IMR-90 (cell line): Measurements from ENCODE around the gene TM7SF2. TPM values are rescaled to one million over a fixed set of nuclear protein-coding genes. Genes with fewer than 3 reads are reported as not detected.
A peak's percentile ranks its signal among the peaks of the same experiment; 100 is the strongest.

Source experiments
- ATAC-seq: fragments of 200-7000 bp; cut with Tn5 transposase; 2 replicates; pipeline ENCODE4 v1.9.1; 2020; ENCODE audit warnings: low read depth, mild to moderate bottlenecking, moderate library complexity
- BruUV-seq: library from RNA; stranded (reverse); fragments of 400-500 nt; replicated peaks from 2 replicates; lab custom pipeline; 2021; lab: Mats Ljungman, UMichigan
- CTCF ChIA-PET: fragments of 300-600 bp; formaldehyde crosslinking; extraction: SDS; loops from one replicate; lab custom pipeline; 2021; ENCODE audit warnings: antibody characterized with exemption; lab: Yijun Ruan, JAX
- POLR2A ChIA-PET: fragments of 300-600 bp; sonication (Branson Sonifier 250); formaldehyde crosslinking; loops from one replicate; lab custom pipeline; 2022; ENCODE audit warnings: antibody characterized with exemption; ENCODE audit not compliant: unreplicated experiment; lab: Charles Lee
- DNase-seq: peaks from one replicate; pipeline ENCODE4 v3.0.0; 2013
- H2AFZ ChIP-seq: replicated peaks from 2 replicates; pipeline ENCODE3; 2013; ENCODE audit warnings: low read length, mild to moderate bottlenecking; ENCODE audit not compliant: poor library complexity
- H2AK5ac ChIP-seq: 2 replicates; pipeline ENCODE4 v1.6.1; 2013; ENCODE audit warnings: low read depth, low read length, inconsistent platforms
- H2AK9ac ChIP-seq: replicated peaks from 2 replicates; pipeline ENCODE3; 2013; ENCODE audit warnings: mild to moderate bottlenecking, low read depth, low read length, moderate library complexity; ENCODE audit not compliant: poor library complexity
- H2BK120ac ChIP-seq: 2 replicates; pipeline ENCODE4 v1.6.1; 2013; ENCODE audit warnings: low read depth, low read length, inconsistent platforms
- H2BK15ac ChIP-seq: 3 replicates; pipeline ENCODE4 v1.6.1; 2013; ENCODE audit warnings: low read depth, low read length, inconsistent platforms
- H2BK20ac ChIP-seq: 2 replicates; pipeline ENCODE4 v1.6.1; 2013; ENCODE audit warnings: low read depth, mild to moderate bottlenecking, inconsistent platforms, low read length, moderate library complexity
- H2BK5ac ChIP-seq: 2 replicates; pipeline ENCODE4 v1.6.1; 2013; ENCODE audit warnings: mild to moderate bottlenecking, low read depth, low read length, inconsistent platforms; ENCODE audit not compliant: poor library complexity, severe bottlenecking
- H3K14ac ChIP-seq: replicated peaks from 2 replicates; pipeline ENCODE4 v1.6.1; 2013; ENCODE audit warnings: low read depth, low read length, inconsistent platforms
- H3K18ac ChIP-seq: 2 replicates; pipeline ENCODE4 v1.6.1; 2013; ENCODE audit warnings: low read depth, low read length, control low read depth
- H3K23ac ChIP-seq: 2 replicates; pipeline ENCODE4 v1.6.1; 2013; ENCODE audit warnings: low read depth, low read length, inconsistent platforms
- H3K27ac ChIP-seq: 2 replicates; pipeline ENCODE4 v1.5.1; 2013; ENCODE audit warnings: mild to moderate bottlenecking, control low read depth, low read length; ENCODE audit not compliant: insufficient read depth
- H3K27me3 ChIP-seq: 2 replicates; pipeline ENCODE4 v1.6.1; 2013; ENCODE audit warnings: low read length; ENCODE audit not compliant: control insufficient read depth, insufficient read depth
- H3K36me3 ChIP-seq: 2 replicates; pipeline ENCODE4 v1.6.1; 2013; ENCODE audit warnings: low read length, mixed read lengths; ENCODE audit not compliant: control insufficient read depth, insufficient read depth
- H3K4ac ChIP-seq: 2 replicates; pipeline ENCODE4 v1.6.1; 2013; ENCODE audit warnings: low read depth, low read length, inconsistent platforms
- H3K4me1 ChIP-seq: 2 replicates; pipeline ENCODE4 v1.6.1; 2013; ENCODE audit warnings: low read length, mixed read lengths; ENCODE audit not compliant: control insufficient read depth, insufficient read depth
- H3K4me2 ChIP-seq: 2 replicates; pipeline ENCODE4 v1.6.1; 2013; ENCODE audit warnings: low read depth, mild to moderate bottlenecking, control low read depth, low read length, moderate library complexity
- H3K4me3 ChIP-seq: 2 replicates; pipeline ENCODE4 v1.5.1; 2013; ENCODE audit warnings: low read depth, mild to moderate bottlenecking, control low read depth, low read length, moderate library complexity; ENCODE audit not compliant: insufficient read depth
- H3K56ac ChIP-seq: 2 replicates; pipeline ENCODE4 v1.6.1; 2013; ENCODE audit warnings: low read length, inconsistent platforms; ENCODE audit not compliant: insufficient read depth; ENCODE audit errors: extremely low read depth
- H3K79me1 ChIP-seq, 2 experiments: 2 replicates each; pipeline ENCODE4 v1.6.1; 2013; ENCODE audit warnings: low read length in 2 of 2, inconsistent platforms in 1 of 2, low read depth in 1 of 2
- H3K9ac ChIP-seq: 2 replicates; pipeline ENCODE4 v1.6.1; 2013; ENCODE audit warnings: low read depth, low read length, control low read depth
- H3K9me1 ChIP-seq: 2 replicates; pipeline ENCODE4 v1.6.1; 2013; ENCODE audit warnings: low read length, inconsistent platforms; ENCODE audit not compliant: insufficient read depth
- H3K9me3 ChIP-seq: 2 replicates; pipeline ENCODE4 v1.6.1; 2013; ENCODE audit warnings: low read length; ENCODE audit not compliant: control insufficient read depth, insufficient read depth
- H4K20me1 ChIP-seq: 2 replicates; pipeline ENCODE4 v1.6.1; 2013; ENCODE audit warnings: low read length, inconsistent platforms; ENCODE audit not compliant: insufficient read depth
- H4K5ac ChIP-seq: 2 replicates; pipeline ENCODE4 v1.6.1; 2013; ENCODE audit warnings: mild to moderate bottlenecking, low read depth, low read length, control low read depth
- H4K8ac ChIP-seq, 2 experiments: 2 replicates each; pipeline ENCODE4 v1.6.1; 2013; ENCODE audit warnings: low read depth in 2 of 2, low read length in 2 of 2, control low read depth in 1 of 2, inconsistent platforms in 1 of 2
- H4K91ac ChIP-seq: 2 replicates; pipeline ENCODE4 v1.6.1; 2013; ENCODE audit warnings: low read depth, low read length, inconsistent platforms; ENCODE audit not compliant: insufficient read depth
- BHLHE40 ChIP-seq: fragments of 150-350 bp; IDR thresholded peaks from 2 replicates; pipeline ENCODE4 v1.6.1; 2016; ENCODE audit warnings: mild to moderate bottlenecking, low read depth, low read length
- CEBPB ChIP-seq: IDR thresholded peaks from 2 replicates; pipeline ENCODE4 v1.6.1; 2012; ENCODE audit warnings: low read depth, low read length, improper control_type of control experiment
- CHD1 ChIP-seq: IDR thresholded peaks from 2 replicates; pipeline ENCODE4 v1.6.1; 2012; ENCODE audit warnings: low read depth, low read length, improper control_type of control experiment
- CTCF ChIP-seq: conservative IDR thresholded peaks from 2 replicates; pipeline ENCODE4 v1.5.1; 2012; ENCODE audit warnings: mild to moderate bottlenecking, low read depth, low read length, improper control_type of control experiment
- FOS ChIP-seq: fragments of 150-350 bp; IDR thresholded peaks from 2 replicates; pipeline ENCODE4 v1.6.1; 2016; ENCODE audit warnings: low read depth, low read length
- MAFK ChIP-seq: IDR thresholded peaks from 2 replicates; pipeline ENCODE4 v1.6.1; 2012; ENCODE audit warnings: low read depth, low read length, improper control_type of control experiment
- MAZ ChIP-seq: IDR thresholded peaks from 2 replicates; pipeline ENCODE4 v1.6.1; 2012; ENCODE audit warnings: low read depth, mild to moderate bottlenecking, low read length, improper control_type of control experiment, moderate library complexity, borderline replicate concordance
- MXI1 ChIP-seq: IDR thresholded peaks from 2 replicates; pipeline ENCODE4 v1.6.1; 2012; ENCODE audit warnings: low read depth, mild to moderate bottlenecking, low read length, moderate library complexity, borderline replicate concordance
- NFE2L2 ChIP-seq: fragments of 150-350 bp; IDR thresholded peaks from 2 replicates; pipeline ENCODE4 v1.6.1; 2016; ENCODE audit warnings: low read depth, mild to moderate bottlenecking, low read length
- POLR2A ChIP-seq: IDR thresholded peaks from 2 replicates; pipeline ENCODE4 v1.6.1; 2012; ENCODE audit warnings: mild to moderate bottlenecking, low read depth, low read length
- RAD21 ChIP-seq: IDR thresholded peaks from 2 replicates; pipeline ENCODE4 v1.6.1; 2012; ENCODE audit warnings: low read length, improper control_type of control experiment
- RCOR1 ChIP-seq: IDR thresholded peaks from 2 replicates; pipeline ENCODE4 v1.6.1; 2012; ENCODE audit warnings: mild to moderate bottlenecking, low read length, improper control_type of control experiment; ENCODE audit not compliant: insufficient replicate concordance
- RFX5 ChIP-seq: IDR thresholded peaks from 2 replicates; pipeline ENCODE4 v1.8.0; 2012; ENCODE audit warnings: low read depth, mild to moderate bottlenecking, low read length, moderate library complexity
- SMC3 ChIP-seq: fragments of 150-350 bp; IDR thresholded peaks from 2 replicates; pipeline ENCODE4 v1.6.1; 2016; ENCODE audit warnings: low read depth, mild to moderate bottlenecking, antibody characterized with exemption, low read length, moderate library complexity
- WGBS, 2 experiments: methylation state at CpG; one replicate each; pipeline versions ENCODE4 v1.1.5 to v1.1.7; 2013; ENCODE audit warnings: missing lambda C conversion rate in 2 of 2; ENCODE audit not compliant: insufficient read length in 1 of 2; ENCODE audit errors: extremely low coverage in 2 of 2; 5-methylcytosine and 5-hydroxymethylcytosine counted together
- dilution Hi-C: fragments of 300-500 bp; cut with HindIII; formaldehyde crosslinking; loops from one replicate; pipeline ENCODE4 v1.14.3; 2018; ENCODE audit warnings: low sequenced_read_pairs; ENCODE audit not compliant: unreplicated experiment
- in situ Hi-C: fragments of 300-500 bp; cut with MboI; formaldehyde crosslinking; loops from 3 replicates; pipeline ENCODE4 v1.14.3; 2019; ENCODE audit warnings: low sequenced_read_pairs, inconsistent platforms, mixed read lengths
- intact Hi-C: fragments of 100-400 bp; cut with micrococcal nuclease; formaldehyde crosslinking; loops from 2 replicates; pipeline ENCODE4 v1.10.0; 2022
- polyA plus RNA-seq, 3 experiments: library from polyadenylated mRNA; depleted of rRNA; stranded (reverse); fragments of >200 nt; gene quantifications; 2 replicates each; pipeline ENCODE4 v1.2.3, GENCODE V29; 2012; ENCODE audit warnings: low replicate concordance in 1 of 3
- total RNA-seq: library from RNA; depleted of rRNA; stranded (reverse); fragments of >200 nt; gene quantifications from 2 replicates; pipeline ENCODE4 v1.2.3, GENCODE V29; 2012
- TF ChIP-seq, protein P1 (sequence below): fragments of 150-350 bp; IDR thresholded peaks from 2 replicates; pipeline ENCODE4 v1.6.1; 2016; ENCODE audit warnings: low read depth, mild to moderate bottlenecking, low read length, moderate library complexity, borderline replicate concordance
- TF ChIP-seq, protein P2 (sequence below): fragments of 150-350 bp; IDR thresholded peaks from 2 replicates; pipeline ENCODE4 v1.6.1; 2017; ENCODE audit warnings: mild to moderate bottlenecking, antibody characterized with exemption, low read length, low read depth

TM7SF2 gene
- total and polyA plus RNA-seq, 2 of the 4 experiments (the other 2 are of a cell fraction) = 5.7 to 7.6 TPM

DNA sequence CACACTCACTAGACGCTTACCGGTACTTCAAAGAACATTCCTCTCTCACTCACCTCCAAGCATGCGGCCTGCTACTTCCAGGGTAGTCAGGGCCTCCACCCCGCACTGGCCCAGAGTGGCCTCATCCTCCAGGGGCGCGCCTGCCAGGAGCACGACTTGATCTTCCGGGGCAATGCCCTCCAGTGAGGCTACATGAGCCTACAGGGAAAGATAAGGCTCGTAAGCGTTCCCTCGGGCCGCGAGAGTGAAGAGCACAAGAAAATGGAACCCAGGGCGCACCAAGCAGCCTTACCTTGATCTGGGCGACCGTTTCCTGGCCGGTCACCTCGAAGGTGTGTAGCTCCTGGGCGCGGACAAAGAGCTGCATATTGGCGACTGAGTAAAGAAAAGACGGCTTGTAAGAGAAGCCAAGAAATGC, 9.8 kb downstream of the TM7SF2 start:
- H2BK5ac ChIP-seq = peak overlapping the region; percentile 81
- dilution Hi-C loops = no loop called here
- ATAC-seq (no peak), DNase-seq (no peak)
- H2AK9ac ChIP-seq = peak overlapping the region; percentile 100
- H3K27ac ChIP-seq = peak overlapping the region; percentile 79
- no peaks in the 10 kb centered on the region for H3K9me3 ChIP-seq
- peaks cover 27 to 66% of the 10 kb centered on the region in 2 experiments for H3K79me1 ChIP-seq
- peak overlapping the region; percentile 99 for H2AFZ ChIP-seq
- peak overlapping the region; percentile 81 for H3K23ac ChIP-seq
- POLR2A ChIA-PET = interaction anchor here (0.5 to 0.8 kb wide), 2 partner anchors 10 to 259 kb away, joined by 3 read pairs; no protein-coding TSS in a partner anchor
- H2BK120ac ChIP-seq = no peak overlapping the region
- peak overlapping the region; percentile 91 for H2AK5ac ChIP-seq
- H3K4ac ChIP-seq = peak overlapping the region; percentile 88
- in situ Hi-C loops = no loop called here
- no peak overlapping the region for H2BK15ac ChIP-seq
- H2BK20ac ChIP-seq = no peak overlapping the region
- BruUV-seq = no TSS peak
- H3K4me3 ChIP-seq = peak overlapping the region; percentile 74
- 0 out of 2 replicates have a peak, but pooled peaks cover 4% of the 10 kb centered on the region for H3K9me1 ChIP-seq
- peak overlapping the region; percentile 87 for H3K9ac ChIP-seq
- no peak overlapping the region for H3K18ac ChIP-seq
- H4K20me1 ChIP-seq = no peaks in the 10 kb centered on the region
- H3K56ac ChIP-seq = peak overlapping the region; percentile 43; the same call in 1 of the 2 replicates
- H3K4me1 ChIP-seq = peaks cover 4% of the 10 kb centered on the region
- peak overlapping the region; percentile 56 for H4K5ac ChIP-seq
- H3K14ac ChIP-seq = peak overlapping the region; percentile 90
- 0% methylated on average over 17 of the region's 22 CpGs; no CpG with 5 or more reads in 1 of the 2 experiments for WGBS, 2 experiments
- peak overlapping the region; percentile 70 to 91 for H4K8ac ChIP-seq
- H4K91ac ChIP-seq = peak overlapping the region; percentile 83
- CTCF ChIA-PET = interaction anchor here (0.6 kb wide), 1 partner anchor 57 kb away, joined by 5 read pairs; no protein-coding TSS in a partner anchor
- intact Hi-C loops = loop anchor here (5.0 kb wide), 1 partner anchor 61 kb away; the partner anchor contains the start of gene CAPN1
- H3K27me3 ChIP-seq = no peaks in the 10 kb centered on the region
- peak overlapping the region; percentile 97 for H3K4me2 ChIP-seq
- no peak for TF ChIP-seq CTCF
- no peak for TF ChIP-seq MAFK
- no peak for TF ChIP-seq SMC3
- TF ChIP-seq, protein P1, sequence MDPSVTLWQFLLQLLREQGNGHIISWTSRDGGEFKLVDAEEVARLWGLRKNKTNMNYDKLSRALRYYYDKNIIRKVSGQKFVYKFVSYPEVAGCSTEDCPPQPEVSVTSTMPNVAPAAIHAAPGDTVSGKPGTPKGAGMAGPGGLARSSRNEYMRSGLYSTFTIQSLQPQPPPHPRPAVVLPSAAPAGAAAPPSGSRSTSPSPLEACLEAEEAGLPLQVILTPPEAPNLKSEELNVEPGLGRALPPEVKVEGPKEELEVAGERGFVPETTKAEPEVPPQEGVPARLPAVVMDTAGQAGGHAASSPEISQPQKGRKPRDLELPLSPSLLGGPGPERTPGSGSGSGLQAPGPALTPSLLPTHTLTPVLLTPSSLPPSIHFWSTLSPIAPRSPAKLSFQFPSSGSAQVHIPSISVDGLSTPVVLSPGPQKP = no peak
- no peak for TF ChIP-seq CHD1
- TF ChIP-seq RFX5 = no peak
- TF ChIP-seq CEBPB = no peak
- no peak for TF ChIP-seq RAD21
- no peak for TF ChIP-seq RCOR1
- TF ChIP-seq BHLHE40 = no peak
- TF ChIP-seq MAZ = no peak
- TF ChIP-seq NFE2L2 = no peak
- no peak for TF ChIP-seq FOS
- TF ChIP-seq MXI1 = no peak
- TF ChIP-seq POLR2A = no peak
- TF ChIP-seq, protein P2, sequence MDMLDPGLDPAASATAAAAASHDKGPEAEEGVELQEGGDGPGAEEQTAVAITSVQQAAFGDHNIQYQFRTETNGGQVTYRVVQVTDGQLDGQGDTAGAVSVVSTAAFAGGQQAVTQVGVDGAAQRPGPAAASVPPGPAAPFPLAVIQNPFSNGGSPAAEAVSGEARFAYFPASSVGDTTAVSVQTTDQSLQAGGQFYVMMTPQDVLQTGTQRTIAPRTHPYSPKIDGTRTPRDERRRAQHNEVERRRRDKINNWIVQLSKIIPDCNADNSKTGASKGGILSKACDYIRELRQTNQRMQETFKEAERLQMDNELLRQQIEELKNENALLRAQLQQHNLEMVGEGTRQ = no peak
- H3K36me3 ChIP-seq = peaks cover 36% of the 10 kb centered on the region
